HG03442 (cell line): Measurements from ENCODE around the gene MAOA.

ENCODE experiments used
- ATAC-seq: cut with Tn5 transposase; IDR thresholded peaks from one replicate; pipeline ENCODE4 v1.9.1; 2021; ENCODE audit warnings: mild to moderate bottlenecking, moderate library complexity; ENCODE audit not compliant: unreplicated experiment

The MAOA gene

GRCh38 chrX:43750248-43750676, 94.2 kb downstream of the MAOA start:
- ATAC-seq: peak; percentile 71

- no peak for ATAC-seq
Observed at GRCh38 chrX:43753637-43754036, 97.5 kb downstream of the MAOA start.

DNA sequence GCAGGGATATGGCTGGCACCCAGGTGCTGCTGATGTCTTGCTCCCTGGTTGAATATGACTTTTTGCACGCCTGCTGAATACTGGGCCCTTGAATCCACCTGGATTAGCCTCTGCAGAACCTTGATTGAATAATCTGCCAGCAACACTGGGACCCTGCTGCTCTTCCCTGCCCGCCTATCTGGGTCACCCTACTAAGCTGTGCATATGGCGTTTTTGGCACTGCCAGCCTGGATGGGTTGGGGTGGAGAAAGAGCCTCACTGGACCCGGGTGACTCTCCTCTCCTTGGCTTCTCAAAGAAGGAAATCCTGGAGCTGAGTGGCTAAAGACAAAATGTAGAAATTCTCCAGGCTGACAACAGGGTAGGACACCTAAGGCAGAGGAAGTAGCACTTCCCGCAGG, 100.0 kb downstream of the MAOA start:
- no peak for ATAC-seq

DNA sequence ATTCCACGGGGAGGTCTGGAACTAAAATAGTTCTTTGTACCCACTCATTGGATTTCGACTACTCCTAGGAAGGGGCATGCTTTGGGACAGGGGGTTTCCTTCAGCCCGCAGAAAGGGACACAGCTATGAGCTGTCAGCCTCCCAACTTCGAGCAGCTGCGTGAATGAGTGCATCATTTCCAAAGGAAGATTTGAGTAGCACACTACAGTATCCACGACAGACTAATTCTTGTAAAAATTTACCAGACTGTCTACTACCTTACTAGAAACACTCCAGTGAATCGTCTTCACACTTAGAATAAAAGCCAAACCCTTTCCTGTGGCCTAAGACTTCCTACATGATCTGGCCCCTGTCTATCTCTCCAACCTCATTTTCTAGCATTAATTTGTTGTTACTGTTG, 101.9 kb downstream of the MAOA start:
- no peak for ATAC-seq

DNA sequence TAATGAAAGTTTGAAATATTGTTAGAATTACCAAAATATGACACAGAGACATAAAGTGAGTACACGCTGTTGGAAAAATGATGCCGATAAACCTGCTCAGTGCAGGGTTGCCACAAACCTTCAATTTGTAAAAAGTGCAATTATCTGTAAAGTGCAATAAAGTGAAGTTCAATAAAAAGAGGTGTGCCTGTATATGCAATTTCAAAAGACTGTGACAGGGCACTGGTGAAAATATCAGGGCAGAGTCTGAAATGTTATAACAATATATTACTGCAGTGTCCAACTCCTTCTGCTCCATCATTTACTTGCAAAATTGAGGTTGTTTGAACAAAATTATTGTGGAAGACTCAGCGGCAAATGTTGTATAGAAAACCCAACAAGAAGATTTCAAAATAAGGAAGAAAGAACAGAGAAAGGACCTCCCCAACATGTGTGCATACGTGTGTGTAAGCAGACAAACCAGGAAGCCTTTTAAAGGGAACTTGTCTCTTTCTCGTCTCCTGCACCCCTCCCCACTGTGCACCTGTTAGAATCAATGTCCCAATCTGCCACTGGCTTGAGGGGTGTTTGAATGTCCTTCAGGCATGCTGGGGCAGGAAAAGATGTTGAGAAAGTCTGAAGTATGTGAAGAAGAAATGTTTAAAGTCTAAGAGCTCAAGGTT, 130.0 kb downstream of the MAOA start:
- ATAC-seq: no peak
